Endothelial cell of umbilical vein (primary cell): ENCODE data around the gene UGT2B15. TPM values are rescaled to one million over a fixed set of nuclear protein-coding genes. Genes with fewer than 3 reads are reported as not detected.
"Not testable (repeated sequence)": the region's sequence is repeated elsewhere in the genome, so short reads cannot be mapped to it uniquely, and the experiment has no call there.

Experiments used
- BruUV-seq: library from RNA; stranded (reverse); fragments of 400-500 nt; replicated peaks from 2 replicates; lab custom pipeline; 2021; lab: Mats Ljungman, UMichigan
- CTCF ChIA-PET: fragments of 300-600, 350-600 bp; sonication (Branson Sonifier 250); formaldehyde crosslinking; loops from one replicate; lab custom pipeline; 2021; ENCODE audit warnings: antibody characterized with exemption, inconsistent platforms; lab: Charles Lee
- POLR2A ChIA-PET: fragments of 300-600, 350-600 bp; sonication (Branson Sonifier 250); formaldehyde crosslinking; loops from one replicate; lab custom pipeline; 2021; ENCODE audit warnings: antibody characterized with exemption, inconsistent platforms; lab: Charles Lee
- DNase-seq: peaks from one replicate; pipeline ENCODE4 v3.0.0-alpha.2; 2011; ENCODE audit warnings: low read depth, low spot score
- FAIRE-seq: peaks from 2 replicates; lab custom pipeline; 2011; peaks lifted over from hg19 to GRCh38; lab: Jason Lieb, UNC
- H2AFZ ChIP-seq: 2 replicates; pipeline ENCODE4 v1.6.0; 2012; ENCODE audit warnings: low read depth, low read length, control low read depth, inconsistent platforms
- H3K27ac ChIP-seq: 2 replicates; pipeline ENCODE4 v1.5.1; 2011; ENCODE audit warnings: low read depth, mild to moderate bottlenecking, control low read depth, low read length, moderate library complexity; ENCODE audit not compliant: insufficient read depth
- H3K27me3 ChIP-seq, 2 experiments: 2 replicates each; pipeline versions ENCODE4 v1.6.0 to v1.6.1; 2011; ENCODE audit warnings: low read length in 2 of 2, mixed read lengths in 1 of 2; ENCODE audit not compliant: control insufficient read depth in 2 of 2, insufficient read depth in 2 of 2
- H3K36me3 ChIP-seq, 2 experiments: 2 replicates in 1 of 2; 3 replicates in 1 of 2; pipeline ENCODE4 v1.5.1; 2011; ENCODE audit warnings: low read length in 2 of 2, mild to moderate bottlenecking in 1 of 2, moderate library complexity in 1 of 2; ENCODE audit not compliant: control insufficient read depth in 2 of 2, insufficient read depth in 2 of 2; ENCODE audit errors: extremely low read depth in 1 of 2
- H3K4me1 ChIP-seq: 3 replicates; pipeline ENCODE4 v1.5.1; 2011; ENCODE audit warnings: mild to moderate bottlenecking, low read length; ENCODE audit not compliant: control insufficient read depth, insufficient read depth; ENCODE audit errors: extremely low read depth
- H3K4me2 ChIP-seq: 2 replicates; pipeline ENCODE4 v1.6.1; 2011; ENCODE audit warnings: low read length, control low read depth, mixed read lengths; ENCODE audit not compliant: insufficient read depth
- H3K4me3 ChIP-seq, 3 experiments: fragments of 200-600 bp in 1 of 3; sonication (generic), shearing (Covaris generic) in 1 of 3; replicated peaks in 1 of 3; 2 replicates each; pipeline ENCODE4 v1.5.1; 2011 to 2016; ENCODE audit warnings: control low read depth in 3 of 3, low read length in 3 of 3, mild to moderate bottlenecking in 2 of 3, inconsistent platforms in 1 of 3, low read depth in 1 of 3, moderate library complexity in 1 of 3; ENCODE audit not compliant: insufficient read depth in 1 of 3
- H3K79me2 ChIP-seq: 2 replicates; pipeline ENCODE4 v1.6.0; 2012; ENCODE audit warnings: low read length, inconsistent platforms; ENCODE audit not compliant: control insufficient read depth, insufficient read depth
- H3K9ac ChIP-seq: replicated peaks from 2 replicates; pipeline ENCODE3; 2011; ENCODE audit warnings: low read length, control low read depth; ENCODE audit not compliant: insufficient read depth; ENCODE audit errors: extremely low read depth
- H3K9me1 ChIP-seq: replicated peaks from 3 replicates; pipeline ENCODE4 v1.6.0; 2011; ENCODE audit warnings: mild to moderate bottlenecking, low read length; ENCODE audit not compliant: control insufficient read depth, insufficient read depth; ENCODE audit errors: extremely low read depth
- H3K9me3 ChIP-seq: replicated peaks from 2 replicates; pipeline ENCODE4 v1.5.1; 2012; ENCODE audit warnings: low read length, inconsistent platforms; ENCODE audit not compliant: control insufficient read depth, insufficient read depth
- H4K20me1 ChIP-seq: replicated peaks from 2 replicates; pipeline ENCODE3; 2011; ENCODE audit warnings: mild to moderate bottlenecking, low read length; ENCODE audit not compliant: control insufficient read depth, insufficient read depth; ENCODE audit errors: extremely low read depth
- EZH2 ChIP-seq: IDR thresholded peaks from 2 replicates; pipeline ENCODE4 v1.6.1; 2012; ENCODE audit warnings: borderline replicate concordance, low read depth, mild to moderate bottlenecking, moderate library complexity, low read length, inconsistent platforms; ENCODE audit not compliant: severe bottlenecking
- FOS ChIP-seq: IDR thresholded peaks from 2 replicates; pipeline ENCODE4 v1.6.1; 2011; ENCODE audit warnings: mild to moderate bottlenecking, low read length, moderate library complexity, borderline replicate concordance; ENCODE audit not compliant: insufficient read depth
- GATA2 ChIP-seq: IDR thresholded peaks from 2 replicates; pipeline ENCODE4 v1.7.0; 2011; ENCODE audit warnings: low read depth, mild to moderate bottlenecking, moderate library complexity, mixed read lengths, low read length; ENCODE audit not compliant: insufficient read length, insufficient read depth
- JUN ChIP-seq: IDR thresholded peaks from 2 replicates; pipeline ENCODE4 v1.6.1; 2011; ENCODE audit warnings: borderline replicate concordance, low read depth; ENCODE audit not compliant: insufficient read length, insufficient read depth
- MYC ChIP-seq: IDR thresholded peaks from one replicate; pipeline ENCODE4 v1.6.1; 2011; ENCODE audit warnings: mild to moderate bottlenecking, low read depth, low read length
- POLR2A ChIP-seq: IDR thresholded peaks from 2 replicates; pipeline ENCODE4 v1.6.1; 2012; ENCODE audit warnings: low read depth, mild to moderate bottlenecking, control low read depth, low read length
- POLR2AphosphoS5 ChIP-seq: IDR thresholded peaks from 2 replicates; pipeline ENCODE4 v1.6.1; 2012; ENCODE audit warnings: low read depth, mild to moderate bottlenecking, control low read depth, low read length, moderate library complexity; ENCODE audit not compliant: insufficient read depth
- dilution Hi-C: fragments of 300-500 bp; cut with MboI; formaldehyde crosslinking; loops from one replicate; pipeline ENCODE4 v1.15.0; 2019; ENCODE audit warnings: low sequenced_read_pairs; ENCODE audit not compliant: extremely low pct_ligation_motif_present
- intact Hi-C: fragments of 100-400 bp; cut with micrococcal nuclease; formaldehyde crosslinking; loops from one replicate; pipeline ENCODE4 v1.10.0; 2022
- polyA plus RNA-seq, 4 experiments: library from polyadenylated mRNA; depleted of rRNA in 3 of 4; stranded (reverse) in 3 of 4; unstranded in 1 of 4; fragments of >200 nt; gene quantifications; 2 replicates each; pipeline versions ENCODE4 v1.2.1 to v1.2.3, GENCODE V29; 2011 to 2012; ENCODE audit warnings: missing spikeins in 1 of 4
- total RNA-seq: library from RNA; stranded (reverse); gene quantifications from 2 replicates; pipeline ENCODE4 v1.2.3, GENCODE V29; 2021
- TF ChIP-seq, protein P1 (sequence below), 2 donors: IDR thresholded peaks; 1 replicate in 1 of 2; 2 replicates in 1 of 2; pipeline ENCODE4 v1.5.1; 2011; ENCODE audit warnings: low read length in 2 of 2, mild to moderate bottlenecking in 2 of 2, moderate library complexity in 2 of 2, control low read depth in 1 of 2, inconsistent platforms in 1 of 2, low read depth in 1 of 2; ENCODE audit not compliant: insufficient read depth in 1 of 2; ENCODE audit errors: extremely low read depth in 1 of 2
- TF ChIP-seq, protein P2 (sequence below): IDR thresholded peaks from 2 replicates; pipeline ENCODE4 v1.6.1; 2011; ENCODE audit not compliant: insufficient read depth, insufficient read length

UGT2B15 gene
- total and polyA plus RNA-seq, 2 donors (not counting 3 experiments of a cell fraction or from before 2014, with no cell fraction given): not detected

DNA sequence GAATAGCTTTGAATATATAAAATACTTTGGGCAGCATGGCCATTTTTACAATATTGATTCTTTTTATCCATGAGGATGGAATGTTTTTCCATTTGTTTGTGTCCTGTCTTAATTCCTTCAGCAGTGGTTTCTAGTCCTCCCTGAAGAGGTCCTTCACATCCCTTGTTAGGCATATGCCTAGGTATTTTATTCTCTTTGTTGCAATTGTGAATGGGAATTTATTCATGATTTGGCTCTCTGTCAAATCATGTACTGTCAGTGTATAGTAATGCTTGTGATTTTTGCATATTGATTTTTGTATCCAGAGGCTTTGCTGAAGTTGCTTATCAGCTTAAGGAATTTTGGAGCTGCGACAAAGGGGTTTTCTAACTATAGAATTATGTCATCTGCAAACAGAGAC lies 18.5 kb downstream of the UGT2B15 start:
- dilution Hi-C loops: no loop called here
- H3K9ac ChIP-seq: no peak overlapping the region
- ChIA-PET CTCF (no interaction called here), POLR2A (no interaction called here)
- TF ChIP-seq POLR2A (no peak), POLR2AphosphoS5 (no peak), FOS (no peak)
- H3K9me3 ChIP-seq: no peaks in the 10 kb centered on the region
- no peak overlapping the region for H3K27ac ChIP-seq
- H3K79me2 ChIP-seq: no peaks in the 10 kb centered on the region
- H3K36me3 ChIP-seq: no peaks in the 10 kb centered on the region
- DNase-seq: no peak
- H4K20me1 ChIP-seq: no peaks in the 10 kb centered on the region
- no peak overlapping the region for H3K4me3 ChIP-seq
- H3K4me1 ChIP-seq: no peaks in the 10 kb centered on the region
- H3K27me3 ChIP-seq: no peaks in the 10 kb centered on the region
- no TSS peak for BruUV-seq
- no peaks in the 10 kb centered on the region for H3K9me1 ChIP-seq
- intact Hi-C loops: no loop called here
- H2AFZ ChIP-seq: no peak overlapping the region
- FAIRE-seq: no peak
- H3K4me2 ChIP-seq: no peak overlapping the region

DNA sequence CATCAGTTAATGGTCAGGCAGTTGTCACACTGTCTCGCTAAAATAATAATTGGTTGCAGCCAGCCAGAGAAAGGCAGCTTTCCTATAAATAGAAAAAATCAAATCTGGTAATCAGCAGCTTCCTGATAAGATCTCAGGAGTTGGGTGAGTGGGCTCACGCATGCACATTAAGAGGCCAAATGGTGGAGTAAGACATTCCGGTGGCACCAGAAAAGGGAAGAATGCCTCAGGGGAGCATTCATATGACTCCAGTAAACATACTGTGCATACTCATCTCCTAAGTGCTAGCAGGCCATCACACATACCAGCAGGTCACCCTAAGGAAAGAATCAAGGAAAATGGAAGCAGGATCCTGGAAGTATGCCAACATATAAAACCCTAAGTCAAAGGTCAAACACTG lies 40.1 kb downstream of the UGT2B15 start:
- H3K27me3 ChIP-seq: no peaks in the 10 kb centered on the region
- FAIRE-seq: no peak
- intact Hi-C loops: no loop called here
- no peaks in the 10 kb centered on the region for H3K4me1 ChIP-seq
- no peaks in the 10 kb centered on the region for H4K20me1 ChIP-seq
- no peak overlapping the region for H3K4me3 ChIP-seq
- H3K4me2 ChIP-seq: no peak overlapping the region
- no TSS peak for BruUV-seq
- H3K9ac ChIP-seq: no peak overlapping the region
- TF ChIP-seq GATA2: no peak
- no peak for TF ChIP-seq POLR2AphosphoS5
- TF ChIP-seq, protein P1, sequence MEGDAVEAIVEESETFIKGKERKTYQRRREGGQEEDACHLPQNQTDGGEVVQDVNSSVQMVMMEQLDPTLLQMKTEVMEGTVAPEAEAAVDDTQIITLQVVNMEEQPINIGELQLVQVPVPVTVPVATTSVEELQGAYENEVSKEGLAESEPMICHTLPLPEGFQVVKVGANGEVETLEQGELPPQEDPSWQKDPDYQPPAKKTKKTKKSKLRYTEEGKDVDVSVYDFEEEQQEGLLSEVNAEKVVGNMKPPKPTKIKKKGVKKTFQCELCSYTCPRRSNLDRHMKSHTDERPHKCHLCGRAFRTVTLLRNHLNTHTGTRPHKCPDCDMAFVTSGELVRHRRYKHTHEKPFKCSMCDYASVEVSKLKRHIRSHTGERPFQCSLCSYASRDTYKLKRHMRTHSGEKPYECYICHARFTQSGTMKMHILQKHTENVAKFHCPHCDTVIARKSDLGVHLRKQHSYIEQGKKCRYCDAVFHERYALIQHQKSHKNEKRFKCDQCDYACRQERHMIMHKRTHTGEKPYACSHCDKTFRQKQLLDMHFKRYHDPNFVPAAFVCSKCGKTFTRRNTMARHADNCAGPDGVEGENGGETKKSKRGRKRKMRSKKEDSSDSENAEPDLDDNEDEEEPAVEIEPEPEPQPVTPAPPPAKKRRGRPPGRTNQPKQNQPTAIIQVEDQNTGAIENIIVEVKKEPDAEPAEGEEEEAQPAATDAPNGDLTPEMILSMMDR (IDR thresholded peaks at IDR 0.05; ENCODE audit: extremely low read depth in 1 of 2, insufficient read depth in 1 of 2, low read depth in 1 of 2, low read length in 2 of 2): no peak
- TF ChIP-seq FOS: no peak
- no peak for TF ChIP-seq MYC
- TF ChIP-seq, protein P2, sequence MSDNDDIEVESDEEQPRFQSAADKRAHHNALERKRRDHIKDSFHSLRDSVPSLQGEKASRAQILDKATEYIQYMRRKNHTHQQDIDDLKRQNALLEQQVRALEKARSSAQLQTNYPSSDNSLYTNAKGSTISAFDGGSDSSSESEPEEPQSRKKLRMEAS: no peak
- no peak for TF ChIP-seq JUN
- TF ChIP-seq POLR2A: no peak
- TF ChIP-seq EZH2: no peak
- no peaks in the 10 kb centered on the region for H3K79me2 ChIP-seq
- H3K36me3 ChIP-seq: no peaks in the 10 kb centered on the region
- no peak overlapping the region for H3K27ac ChIP-seq
- dilution Hi-C loops: no loop called here
- ChIA-PET CTCF (no interaction called here), POLR2A (no interaction called here)
- peaks cover 2% of the 10 kb centered on the region for H3K9me3 ChIP-seq
- H3K9me1 ChIP-seq: no peaks in the 10 kb centered on the region
- no peak for DNase-seq
- H2AFZ ChIP-seq: no peak overlapping the region

DNA sequence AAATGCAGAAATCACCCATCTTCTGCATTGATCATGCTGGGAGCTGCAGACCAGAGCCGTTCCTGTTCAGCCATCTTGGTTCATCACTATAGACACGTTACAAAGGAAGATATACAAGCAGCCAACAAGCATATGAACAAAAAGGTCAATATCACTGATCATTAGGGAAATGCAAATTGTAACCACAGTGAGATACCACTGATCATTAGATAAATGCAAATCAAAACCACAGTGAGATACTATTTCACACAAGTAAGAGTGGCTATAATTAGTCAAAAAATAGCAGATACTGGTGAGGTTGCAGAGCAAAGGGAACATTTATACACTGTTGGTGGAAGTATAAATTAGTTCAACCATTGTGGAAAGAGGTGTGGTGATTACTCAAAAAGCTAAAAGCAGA lies 47.7 kb downstream of the UGT2B15 start:
- H3K79me2 ChIP-seq, POLR2A ChIA-PET, H3K36me3 ChIP-seq, H3K9ac ChIP-seq, H3K9me1 ChIP-seq, H3K4me2 ChIP-seq, FAIRE-seq, H2AFZ ChIP-seq, intact Hi-C loops, H3K27me3 ChIP-seq, H4K20me1 ChIP-seq, DNase-seq, BruUV-seq, H3K4me3 ChIP-seq, H3K9me3 ChIP-seq, H3K27ac ChIP-seq, H3K4me1 ChIP-seq, dilution Hi-C loops, CTCF ChIA-PET: not testable (repeated sequence)
